MM.1S (cell line): ENCODE results near the gene TCEAL3.

ENCODE experiments used
- CTCF ChIP-seq: fragments of 300-600 bp; sonication (generic); IDR thresholded peaks from 2 replicates; pipeline ENCODE4 v1.5.1; 2016; ENCODE audit warnings: antibody characterized with exemption, low read length, mixed read lengths
- EZH2 ChIP-seq: fragments of 300-600 bp; sonication (generic); optimal IDR thresholded peaks from 2 replicates; pipeline ENCODE3; 2017; ENCODE audit warnings: low read depth, mild to moderate bottlenecking, antibody characterized with exemption, low read length, mixed read lengths
- EZH2phosphoT487 ChIP-seq: fragments of 300-600 bp; sonication (generic); IDR thresholded peaks from 2 replicates; pipeline ENCODE4 v1.6.1; 2018; ENCODE audit warnings: antibody characterized with exemption, low read length

- TF ChIP-seq CTCF (no peak), EZH2 (no peak), EZH2phosphoT487 (no peak)
These were observed 9.0 kb downstream of the TCEAL3 start for GRCh38 chrX:103616676-103617186.
